GM23248 (cell line): ENCODE data around the gene RBKS.

Experiments
- EZH2 ChIP-seq: fragments of 200-600 bp; sonication (generic); IDR thresholded peaks from 2 replicates; pipeline ENCODE4 v1.6.1; 2018; ENCODE audit warnings: antibody characterized with exemption, mild to moderate bottlenecking; ENCODE audit not compliant: insufficient read depth, poor library complexity, severe bottlenecking
- EZH2phosphoT487 ChIP-seq: fragments of 200-600 bp; sonication (generic); IDR thresholded peaks from 2 replicates; pipeline ENCODE4 v1.6.1; 2018; ENCODE audit warnings: antibody characterized with exemption, moderate library complexity, mild to moderate bottlenecking, low read depth; ENCODE audit not compliant: insufficient read depth

GRCh38 chr2:27893006-27893405, 2.8 kb upstream of the RBKS start:
- no peak for TF ChIP-seq EZH2phosphoT487
- TF ChIP-seq EZH2 = no peak
